Osteoblast (primary cell): ENCODE measurements around the gene PRR16. TPM values are rescaled to one million over a fixed set of nuclear protein-coding genes. Genes with fewer than 3 reads are reported as not detected.

Source experiments
- DNase-seq: peaks from one replicate; pipeline ENCODE4 v3.0.0; 2011; ENCODE audit warnings: low spot score, mixed read lengths; ENCODE audit not compliant: insufficient read length; ENCODE audit errors: missing footprints
- H2AFZ ChIP-seq: 2 replicates; pipeline ENCODE4 v1.6.0; 2011; ENCODE audit warnings: mild to moderate bottlenecking, low read length
- H3K27ac ChIP-seq: 2 replicates; pipeline ENCODE4 v1.5.1; 2011; ENCODE audit warnings: mild to moderate bottlenecking, low read depth, low read length, moderate library complexity
- H3K27me3 ChIP-seq: 2 replicates; pipeline ENCODE4 v1.6.0; 2012; ENCODE audit warnings: mild to moderate bottlenecking, control low read depth, inconsistent platforms, low read length, moderate library complexity; ENCODE audit not compliant: insufficient read depth
- H3K36me3 ChIP-seq: 2 replicates; pipeline ENCODE4 v1.5.1; 2011; ENCODE audit warnings: mild to moderate bottlenecking, low read length, control low read depth, moderate library complexity; ENCODE audit not compliant: insufficient read depth
- H3K4me1 ChIP-seq: 2 replicates; pipeline ENCODE4 v1.5.1; 2011; ENCODE audit warnings: mild to moderate bottlenecking, low read length, control low read depth, moderate library complexity; ENCODE audit not compliant: insufficient read depth
- H3K4me2 ChIP-seq: 2 replicates; pipeline ENCODE4 v1.6.0; 2011; ENCODE audit warnings: mild to moderate bottlenecking, low read length; ENCODE audit not compliant: insufficient read depth
- H3K4me3 ChIP-seq: fragments of 200-600 bp; sonication (generic); 3 replicates; pipeline ENCODE4 v1.5.1; 2012; ENCODE audit warnings: mild to moderate bottlenecking, low read length, inconsistent platforms; ENCODE audit not compliant: insufficient read depth
- H3K79me2 ChIP-seq: 2 replicates; pipeline ENCODE4 v1.6.0; 2012; ENCODE audit warnings: mild to moderate bottlenecking, low read length, control low read depth, inconsistent platforms; ENCODE audit not compliant: insufficient read depth
- H3K9me3 ChIP-seq: 2 replicates; pipeline ENCODE4 v1.5.1; 2011; ENCODE audit warnings: low read depth, low read length, control low read depth
- H4K20me1 ChIP-seq: 2 replicates; pipeline ENCODE4 v1.6.0; 2012; ENCODE audit warnings: mild to moderate bottlenecking, low read length, control low read depth; ENCODE audit not compliant: insufficient read depth
- total RNA-seq: library from RNA; depleted of rRNA; stranded (reverse); fragments of >200 nt; gene quantifications from 2 replicates; pipeline ENCODE4 v1.2.3, GENCODE V29; 2012
- TF ChIP-seq, protein P1 (sequence below): IDR thresholded peaks from 2 replicates; pipeline ENCODE4 v1.5.1; 2011; ENCODE audit warnings: mild to moderate bottlenecking, low read depth, low read length, moderate library complexity; ENCODE audit errors: extremely low read depth

The PRR16 gene
- total RNA-seq, 1 donor = 30.4 TPM

DNA sequence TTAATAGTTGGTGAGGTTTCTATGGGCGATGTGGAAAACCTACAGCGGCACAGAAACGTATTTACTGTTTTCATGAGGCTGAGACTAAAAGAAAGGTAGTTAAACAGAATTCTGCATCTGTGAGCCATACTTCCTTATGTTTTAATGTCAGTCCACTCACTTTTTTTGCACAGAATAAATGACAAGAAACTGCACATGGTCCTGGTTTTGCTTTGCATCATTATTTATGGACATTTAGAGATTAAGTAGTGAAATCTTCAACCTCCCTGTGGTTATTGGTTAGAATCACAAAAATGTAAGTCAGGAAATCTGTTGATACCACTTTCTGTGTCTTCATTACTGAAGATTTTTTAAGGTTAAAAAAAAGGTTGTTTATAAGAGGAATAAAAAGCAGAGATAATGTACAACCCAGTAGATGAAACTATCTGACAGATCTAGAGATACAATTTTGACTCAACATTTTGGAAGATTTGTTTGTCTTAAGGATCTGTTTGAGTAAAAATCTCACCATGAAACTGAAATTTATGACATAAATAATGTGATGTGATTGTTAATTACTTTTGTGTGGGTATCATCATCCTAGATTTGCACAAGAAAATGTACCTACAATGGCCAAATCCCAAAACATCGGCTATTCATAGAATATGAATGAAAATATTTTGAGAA, 2.4 kb downstream of the PRR16 start:
- peak; percentile 48 for DNase-seq
- TF ChIP-seq, protein P1, sequence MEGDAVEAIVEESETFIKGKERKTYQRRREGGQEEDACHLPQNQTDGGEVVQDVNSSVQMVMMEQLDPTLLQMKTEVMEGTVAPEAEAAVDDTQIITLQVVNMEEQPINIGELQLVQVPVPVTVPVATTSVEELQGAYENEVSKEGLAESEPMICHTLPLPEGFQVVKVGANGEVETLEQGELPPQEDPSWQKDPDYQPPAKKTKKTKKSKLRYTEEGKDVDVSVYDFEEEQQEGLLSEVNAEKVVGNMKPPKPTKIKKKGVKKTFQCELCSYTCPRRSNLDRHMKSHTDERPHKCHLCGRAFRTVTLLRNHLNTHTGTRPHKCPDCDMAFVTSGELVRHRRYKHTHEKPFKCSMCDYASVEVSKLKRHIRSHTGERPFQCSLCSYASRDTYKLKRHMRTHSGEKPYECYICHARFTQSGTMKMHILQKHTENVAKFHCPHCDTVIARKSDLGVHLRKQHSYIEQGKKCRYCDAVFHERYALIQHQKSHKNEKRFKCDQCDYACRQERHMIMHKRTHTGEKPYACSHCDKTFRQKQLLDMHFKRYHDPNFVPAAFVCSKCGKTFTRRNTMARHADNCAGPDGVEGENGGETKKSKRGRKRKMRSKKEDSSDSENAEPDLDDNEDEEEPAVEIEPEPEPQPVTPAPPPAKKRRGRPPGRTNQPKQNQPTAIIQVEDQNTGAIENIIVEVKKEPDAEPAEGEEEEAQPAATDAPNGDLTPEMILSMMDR = no peak
- H3K79me2 ChIP-seq = peaks cover 81% of the 10 kb centered on the region
- H3K36me3 ChIP-seq = no peaks in the 10 kb centered on the region
- no peaks in the 10 kb centered on the region for H3K27me3 ChIP-seq
- peaks cover 28% of the 10 kb centered on the region for H3K4me1 ChIP-seq
- no peaks in the 10 kb centered on the region for H4K20me1 ChIP-seq
- no peak overlapping the region for H2AFZ ChIP-seq
- H3K4me2 ChIP-seq = peak overlapping the region; percentile 78
- H3K9me3 ChIP-seq = no peaks in the 10 kb centered on the region
- peak overlapping the region; percentile 38 for H3K27ac ChIP-seq
- H3K4me3 ChIP-seq = peak overlapping the region; percentile 91

DNA sequence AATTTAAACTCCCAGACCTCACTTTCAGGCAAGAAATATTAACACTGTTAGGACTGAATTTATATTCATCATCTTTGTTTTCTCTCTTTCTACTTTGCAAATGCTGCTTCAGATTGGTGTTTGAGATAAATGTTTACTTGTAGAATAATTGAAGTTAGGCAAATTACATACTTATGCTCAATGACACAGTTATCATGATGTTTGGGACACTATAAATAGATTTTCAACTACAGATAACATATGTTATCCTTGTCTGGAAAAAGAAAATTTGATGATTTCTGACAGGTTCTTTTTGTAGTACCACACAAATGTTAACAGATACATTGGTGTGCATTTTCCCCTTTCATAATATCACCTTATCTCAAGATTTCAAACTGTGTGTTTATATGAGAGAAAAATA, 7.9 kb downstream of the PRR16 start:
- H3K79me2 ChIP-seq = peaks cover 98% of the 10 kb centered on the region
- H2AFZ ChIP-seq = no peak overlapping the region
- H4K20me1 ChIP-seq = no peaks in the 10 kb centered on the region
- peak overlapping the region; percentile 4 for H3K4me2 ChIP-seq
- no peaks in the 10 kb centered on the region for H3K36me3 ChIP-seq
- H3K27me3 ChIP-seq = no peaks in the 10 kb centered on the region
- TF ChIP-seq, protein P1 = no peak
- H3K4me3 ChIP-seq = no peak overlapping the region
- no peak overlapping the region for H3K27ac ChIP-seq
- DNase-seq = no peak
- H3K9me3 ChIP-seq = no peaks in the 10 kb centered on the region
- H3K4me1 ChIP-seq = peaks cover 32% of the 10 kb centered on the region

GRCh38 chr5:120472911-120473310, 8.8 kb downstream of the PRR16 start:
- TF ChIP-seq, protein P1 = no peak
- Histone ChIP-seq H3K4me1 (peaks cover 27% of the 10 kb centered on the region), H3K79me2 (peaks cover 98% of the 10 kb centered on the region), H3K27me3 (no peaks in the 10 kb centered on the region), H4K20me1 (no peaks in the 10 kb centered on the region), H2AFZ (no peak overlapping the region), H3K9me3 (no peaks in the 10 kb centered on the region), H3K4me3 (no peak overlapping the region), H3K36me3 (no peaks in the 10 kb centered on the region), H3K4me2 (no peak overlapping the region), H3K27ac (no peak overlapping the region)
- DNase-seq = no peak

GRCh38 chr5:120473332-120473731, 9.2 kb downstream of the PRR16 start:
- H3K4me2 ChIP-seq = no peak overlapping the region
- H3K79me2 ChIP-seq = peaks cover 98% of the 10 kb centered on the region
- no peaks in the 10 kb centered on the region for H3K36me3 ChIP-seq
- DNase-seq = no peak
- H3K27me3 ChIP-seq = no peaks in the 10 kb centered on the region
- no peak overlapping the region for H3K4me3 ChIP-seq
- H3K27ac ChIP-seq = no peak overlapping the region
- peaks cover 23% of the 10 kb centered on the region for H3K4me1 ChIP-seq
- no peak overlapping the region for H2AFZ ChIP-seq
- TF ChIP-seq, protein P1 = no peak
- H4K20me1 ChIP-seq = no peaks in the 10 kb centered on the region
- no peaks in the 10 kb centered on the region for H3K9me3 ChIP-seq
